Brain microvascular endothelial cell (primary cell): ENCODE results near the gene VAC14.
A peak's percentile ranks its signal among the peaks of the same experiment; 100 is the strongest.
"Not testable (repeated sequence)": the region's sequence is repeated elsewhere in the genome, so short reads cannot be mapped to it uniquely, and the experiment has no call there.

Experiments
- DNase-seq: peaks from one replicate; pipeline ENCODE4 v3.0.0-alpha.2; 2020
- H3K27ac ChIP-seq: fragments of 250-450 bp; sonication (Bioruptor Pico); 2 replicates; pipeline ENCODE4 v1.5.1; 2020; ENCODE audit warnings: mild to moderate bottlenecking, moderate library complexity
- H3K27me3 ChIP-seq: fragments of 250-450 bp; sonication (Bioruptor Pico); replicated peaks from 2 replicates; pipeline ENCODE4 v1.5.1; 2020; ENCODE audit warnings: mild to moderate bottlenecking
- H3K36me3 ChIP-seq: fragments of 250-450 bp; sonication (Bioruptor Pico); replicated peaks from 2 replicates; pipeline ENCODE4 v1.5.1; 2020; ENCODE audit warnings: mild to moderate bottlenecking
- H3K4me3 ChIP-seq: 2 replicates; pipeline ENCODE4 v1.5.1; 2011; ENCODE audit warnings: low read depth, mild to moderate bottlenecking, control low read depth, low read length, moderate library complexity
- in situ Hi-C: cut with HindIII; loops from 2 replicates; pipeline ENCODE4 v1.10.0; 2017; ENCODE audit warnings: low sequenced_read_pairs, low pct_ligation_motif_present
- TF ChIP-seq, protein P1 (sequence below): IDR thresholded peaks from 2 replicates; pipeline ENCODE4 v1.5.1; 2011; ENCODE audit warnings: low read depth, mild to moderate bottlenecking, moderate library complexity, low read length, control low read depth, inconsistent platforms; ENCODE audit errors: missing control alignments

The VAC14 gene

GRCh38 chr16:70646260-70647241 lies 154.4 kb downstream of the VAC14 start, which contains the start of gene IL34:
IL34 (plus strand) TSS chr16:70646559; CDS start chr16:70646948, 389 bp downstream.
- peak; percentile 80 for DNase-seq
- in situ Hi-C loops, result no loop called here
- no peak within 1 kb of the TSS for H3K4me3 ChIP-seq

GRCh38 chr16:70644763-70645597 lies 156.0 kb downstream of the VAC14 start:
- no peak for DNase-seq
- TF ChIP-seq, protein P1, sequence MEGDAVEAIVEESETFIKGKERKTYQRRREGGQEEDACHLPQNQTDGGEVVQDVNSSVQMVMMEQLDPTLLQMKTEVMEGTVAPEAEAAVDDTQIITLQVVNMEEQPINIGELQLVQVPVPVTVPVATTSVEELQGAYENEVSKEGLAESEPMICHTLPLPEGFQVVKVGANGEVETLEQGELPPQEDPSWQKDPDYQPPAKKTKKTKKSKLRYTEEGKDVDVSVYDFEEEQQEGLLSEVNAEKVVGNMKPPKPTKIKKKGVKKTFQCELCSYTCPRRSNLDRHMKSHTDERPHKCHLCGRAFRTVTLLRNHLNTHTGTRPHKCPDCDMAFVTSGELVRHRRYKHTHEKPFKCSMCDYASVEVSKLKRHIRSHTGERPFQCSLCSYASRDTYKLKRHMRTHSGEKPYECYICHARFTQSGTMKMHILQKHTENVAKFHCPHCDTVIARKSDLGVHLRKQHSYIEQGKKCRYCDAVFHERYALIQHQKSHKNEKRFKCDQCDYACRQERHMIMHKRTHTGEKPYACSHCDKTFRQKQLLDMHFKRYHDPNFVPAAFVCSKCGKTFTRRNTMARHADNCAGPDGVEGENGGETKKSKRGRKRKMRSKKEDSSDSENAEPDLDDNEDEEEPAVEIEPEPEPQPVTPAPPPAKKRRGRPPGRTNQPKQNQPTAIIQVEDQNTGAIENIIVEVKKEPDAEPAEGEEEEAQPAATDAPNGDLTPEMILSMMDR, result no peak
- no peaks in the 10 kb centered on the region for H3K36me3 ChIP-seq
- in situ Hi-C loops, result no loop called here
- no peak overlapping the region for H3K4me3 ChIP-seq
- H3K27ac ChIP-seq, result no peak overlapping the region
- H3K27me3 ChIP-seq, result no peaks in the 10 kb centered on the region

More at GRCh38 chr16:70646260-70647241, 154.4 kb downstream of the VAC14 start, which contains the start of gene IL34:
- peak within 1 kb of the TSS; percentile 47 for H3K27ac ChIP-seq
- H3K36me3 ChIP-seq, result no peaks in the 10 kb centered on the region
- no peaks in the 10 kb centered on the region for H3K27me3 ChIP-seq
- TF ChIP-seq, protein P1, result no peak

- H3K36me3 ChIP-seq, H3K27ac ChIP-seq, H3K27me3 ChIP-seq, in situ Hi-C loops, H3K4me3 ChIP-seq, DNase-seq: not testable (repeated sequence)
Observed at GRCh38 chr16:70643264-70643663, 157.7 kb downstream of the VAC14 start.

DNA sequence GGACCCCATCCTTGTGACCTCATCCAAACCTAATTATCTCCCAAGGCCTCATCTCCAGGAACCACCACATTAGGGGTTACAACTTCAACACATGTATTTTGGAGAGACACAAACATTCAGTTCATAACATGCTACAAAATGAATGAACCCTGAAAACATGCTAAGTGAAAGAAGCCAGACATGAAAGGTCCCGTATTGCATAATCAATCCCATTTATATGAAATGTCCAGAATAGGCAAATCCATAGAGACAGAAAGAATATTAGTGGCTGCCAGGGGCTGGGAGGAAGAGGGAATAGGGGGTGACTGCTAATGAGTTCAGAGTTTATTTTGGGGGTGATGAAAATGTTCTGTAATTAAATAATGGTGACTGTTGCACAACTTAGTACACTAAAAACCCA lies 158.3 kb downstream of the VAC14 start:
- TF ChIP-seq, protein P1, result no peak
- Histone ChIP-seq H3K27ac (no peak overlapping the region), H3K27me3 (no peaks in the 10 kb centered on the region), H3K4me3 (no peak overlapping the region), H3K36me3 (no peaks in the 10 kb centered on the region)
- no peak for DNase-seq
- in situ Hi-C loops, result no loop called here

- DNase-seq, result peak; percentile 92
- Histone ChIP-seq H3K27ac (peak overlapping the region; percentile 76), H3K4me3 (no peak overlapping the region), H3K27me3 (no peaks in the 10 kb centered on the region), H3K36me3 (no peaks in the 10 kb centered on the region)
- in situ Hi-C loops, result no loop called here
- TF ChIP-seq, protein P1, result peak; percentile 14
Observed at GRCh38 chr16:70638814-70639792, 161.9 kb downstream of the VAC14 start.
